DMS79 treated with DMSO at 0.1 percent for 48 hours (cell line): Measurements from ENCODE around the gene MRPS15.

Source experiments
- DNase-seq: peaks from one replicate; lab custom pipeline; 2025; lab: John Stamatoyannopoulos, UW

MRPS15 gene

DNA sequence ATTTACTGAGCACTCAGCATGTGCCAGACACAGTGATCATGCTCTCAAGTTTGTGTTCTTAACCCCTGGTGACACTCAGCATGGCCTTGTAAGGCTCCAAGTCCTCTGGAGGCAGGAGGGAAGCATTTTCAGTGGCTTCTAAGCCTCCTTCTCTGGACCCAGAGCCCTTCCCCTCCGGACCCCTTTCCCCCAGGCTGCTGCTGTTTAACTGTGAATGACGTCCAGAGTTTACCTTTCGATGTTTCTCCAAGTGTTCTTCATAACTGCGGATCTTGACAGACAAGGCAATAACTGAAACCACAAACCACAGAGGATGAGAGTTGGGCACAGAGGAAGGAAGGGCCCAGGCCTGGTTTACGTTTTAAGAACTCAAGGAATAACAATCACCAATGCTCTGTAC lies 6.5 kb downstream of the MRPS15 start:
- DNase-seq = peak; percentile 46

DNA sequence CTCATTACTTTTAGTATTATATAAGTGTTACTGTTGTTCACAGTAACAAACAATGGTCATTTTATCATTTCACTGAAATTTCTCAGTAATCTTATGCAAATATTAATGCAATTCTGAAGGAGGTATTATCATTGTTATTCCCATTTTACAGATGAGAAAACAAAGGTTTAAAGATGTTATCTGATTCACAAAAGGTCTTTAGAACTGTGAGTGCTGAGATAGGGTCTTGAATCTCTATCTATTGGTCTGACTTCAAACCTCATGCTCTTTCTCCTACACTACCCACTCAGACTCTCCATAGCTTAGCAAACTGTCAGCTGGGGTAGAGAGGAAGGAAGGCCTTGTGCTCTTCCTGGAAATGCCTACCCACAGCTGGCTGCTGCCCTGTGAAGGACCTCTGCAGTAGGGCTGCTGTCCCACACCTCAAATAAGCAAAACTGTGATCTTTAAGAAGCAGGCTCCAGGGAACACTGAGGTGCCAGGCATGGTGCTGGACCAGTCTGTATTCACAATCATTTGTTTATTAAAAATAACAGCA lies 7.7 kb downstream of the MRPS15 start:
- no peak for DNase-seq

DNA sequence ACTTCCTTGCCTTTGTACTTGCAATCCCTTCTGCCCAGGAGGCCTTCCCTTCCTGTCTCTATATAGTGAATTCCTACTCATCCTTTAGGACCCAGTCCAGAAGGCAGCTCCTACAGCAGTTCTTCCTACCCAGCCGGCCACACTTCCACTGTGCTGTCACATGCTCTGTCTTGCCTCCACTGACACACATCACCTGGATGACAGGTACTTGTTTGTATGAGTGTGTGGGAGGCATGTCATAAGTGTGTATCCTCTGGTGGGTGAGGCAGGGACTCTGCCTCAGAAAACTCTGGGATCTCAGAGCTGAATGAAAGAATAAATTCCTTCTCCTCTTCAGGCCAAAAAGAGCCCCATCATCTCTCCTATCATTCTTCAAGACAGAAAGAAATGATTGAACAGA lies 8.8 kb downstream of the MRPS15 start:
- DNase-seq = no peak

DNA sequence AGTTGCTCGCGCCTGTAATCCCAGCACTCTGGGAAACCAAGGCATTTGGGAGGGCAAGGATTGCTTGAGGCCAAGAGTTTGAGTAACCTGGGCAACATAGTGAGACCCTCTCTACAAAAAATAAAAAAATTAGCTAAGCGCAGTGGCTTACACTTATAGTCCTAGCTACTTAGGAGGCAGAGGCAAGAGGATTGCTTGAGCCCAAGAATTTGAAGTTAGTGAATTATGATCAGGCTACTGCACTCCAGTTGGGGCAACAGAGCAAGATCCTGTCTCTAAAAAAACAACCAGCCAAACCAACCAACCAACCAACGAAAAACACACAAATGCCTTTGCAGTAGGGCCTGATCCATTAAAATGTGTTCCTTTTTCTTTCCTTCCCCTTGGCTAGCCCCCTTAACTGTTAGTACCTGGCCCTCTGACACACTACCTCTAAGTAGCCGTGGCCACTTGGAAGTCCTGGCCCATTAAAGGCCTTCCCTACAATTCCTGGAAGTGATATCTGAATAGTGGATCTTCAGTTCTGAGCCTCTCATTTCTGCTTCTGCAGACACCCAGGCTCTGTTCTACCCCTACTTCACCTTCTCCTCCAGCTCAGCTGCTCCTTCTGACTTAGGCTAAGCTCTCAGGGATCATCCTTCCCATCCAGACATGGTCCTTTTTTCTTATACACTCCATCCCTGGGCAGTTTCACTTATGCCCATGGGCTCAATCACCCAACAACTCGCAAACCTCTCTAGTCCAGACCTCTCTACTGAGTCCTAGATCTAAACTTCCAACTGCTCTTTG lies 10.4 kb downstream of the MRPS15 start:
- DNase-seq = no peak

DNA sequence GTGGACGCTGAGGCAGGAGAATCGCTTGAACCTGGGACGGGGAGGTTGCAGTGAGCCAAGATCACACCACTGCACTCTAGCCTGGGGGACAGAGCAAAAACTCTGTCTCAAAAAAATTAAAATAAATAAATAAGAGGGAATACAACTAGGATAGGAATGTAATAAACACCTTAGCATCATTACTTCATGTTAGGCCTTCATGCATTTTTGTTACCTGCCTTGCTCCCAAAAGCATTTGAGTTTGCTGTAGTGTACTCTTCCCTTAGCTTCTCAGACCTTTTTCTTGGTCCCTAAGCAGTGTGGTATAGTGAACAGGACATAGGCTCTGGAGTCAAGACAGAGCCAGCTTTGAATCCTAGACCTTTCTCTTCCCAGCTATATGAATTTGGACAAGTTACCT lies 11.1 kb downstream of the MRPS15 start:
- no peak for DNase-seq

DNA sequence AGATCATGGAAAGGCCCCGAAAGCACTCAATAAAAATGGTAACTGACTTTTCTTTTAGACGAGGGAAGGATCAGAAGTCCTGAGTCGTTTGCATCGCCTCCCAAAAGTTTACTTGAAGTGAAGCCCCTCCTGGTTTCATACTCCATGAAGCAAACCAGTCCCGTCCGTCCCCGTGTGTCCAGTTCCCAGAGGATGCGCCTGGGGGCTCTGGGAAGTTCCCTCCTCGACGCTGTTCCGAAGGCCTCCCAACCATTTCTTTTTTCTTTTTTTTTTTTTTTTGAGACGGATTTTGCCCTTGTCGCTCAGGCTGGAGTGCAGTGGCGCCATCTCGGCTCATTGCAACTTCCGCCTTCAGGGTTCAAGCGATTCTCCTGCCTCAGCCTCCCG lies 13.3 kb downstream of the MRPS15 start:
- DNase-seq = no peak

DNA sequence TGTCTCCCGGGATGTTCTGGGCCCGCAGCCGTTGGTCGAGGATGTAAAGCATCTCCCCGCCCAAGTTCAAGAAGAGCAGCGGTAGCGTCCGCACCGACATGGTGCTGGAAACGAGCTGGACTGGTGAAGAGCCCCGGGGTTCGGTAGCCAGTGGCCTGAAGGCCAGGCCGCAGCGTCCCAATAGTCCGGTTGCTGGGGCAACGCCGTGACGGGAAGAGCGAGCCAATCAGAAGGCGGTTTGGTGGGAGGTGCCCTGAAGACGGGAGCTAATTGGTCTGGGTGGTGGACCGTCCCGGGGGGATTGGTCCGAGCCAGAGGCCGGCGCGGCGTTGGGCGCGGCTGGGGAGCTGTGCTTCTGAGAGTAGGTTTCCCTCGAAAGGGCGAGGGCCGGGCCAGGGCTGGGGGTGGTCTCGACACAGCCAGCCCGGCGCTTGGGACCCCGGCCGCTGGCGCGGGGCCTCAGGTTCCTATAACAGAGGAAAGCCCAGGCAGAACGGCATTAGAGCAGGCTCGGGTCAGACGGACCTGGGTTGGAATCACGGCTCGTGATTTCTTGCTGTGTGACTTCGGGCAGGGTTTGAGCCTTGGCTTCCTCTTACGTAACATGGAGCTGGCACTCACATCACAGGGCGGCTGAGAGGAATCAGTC lies 13.8 kb downstream of the MRPS15 start, which contains the start of gene OSCP1:
TSS of gene OSCP1 (minus strand) at position 182 of the 649 bp plus-strand sequence. CDS start at position 100, 82 bp downstream.
- DNase-seq = peak; percentile 95

DNA sequence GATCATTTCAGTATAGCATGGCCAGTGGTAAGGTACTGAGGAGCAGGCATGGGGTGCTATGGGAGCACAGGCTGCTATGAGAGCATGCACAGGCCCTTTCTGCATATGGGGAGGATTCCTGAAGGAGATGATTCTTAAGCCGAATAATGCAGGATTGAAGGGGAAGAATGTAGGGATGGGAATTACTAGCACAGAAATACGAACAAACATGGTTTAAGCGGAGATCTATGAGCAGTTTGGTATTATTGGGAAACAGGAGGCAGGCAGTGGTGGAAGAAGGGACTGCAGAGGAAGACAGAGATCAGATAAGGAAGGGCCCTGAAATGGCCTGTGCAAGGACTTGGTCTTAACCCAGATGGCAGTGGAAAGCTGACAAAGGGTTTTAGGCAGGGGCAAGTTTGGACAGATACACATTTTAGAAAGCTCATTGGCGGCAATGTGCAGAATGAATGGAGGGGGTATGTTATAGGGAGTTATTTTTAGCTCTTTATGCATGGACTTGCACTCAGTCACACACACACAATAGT lies 15.6 kb downstream of the MRPS15 start:
- no peak for DNase-seq

DNA sequence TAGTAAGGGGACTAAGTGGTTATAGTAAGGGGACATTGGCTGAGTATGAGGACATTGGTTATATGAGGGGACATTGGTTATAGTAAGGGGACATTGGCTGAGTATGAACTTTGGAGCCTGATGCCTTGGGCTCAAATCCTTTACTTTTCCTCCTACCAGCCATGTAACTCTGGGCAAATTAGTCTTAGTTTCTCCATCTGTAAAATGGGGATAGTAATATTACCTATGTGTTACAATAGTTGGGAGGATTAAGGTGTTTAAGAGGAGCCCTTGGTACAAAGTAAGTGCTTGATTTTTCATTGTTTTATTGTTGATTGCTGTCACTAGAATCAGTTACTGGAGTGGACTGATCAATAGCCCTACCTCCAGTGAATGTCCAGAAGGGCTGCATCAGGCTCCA lies 16.7 kb downstream of the MRPS15 start:
- no peak for DNase-seq

DNA sequence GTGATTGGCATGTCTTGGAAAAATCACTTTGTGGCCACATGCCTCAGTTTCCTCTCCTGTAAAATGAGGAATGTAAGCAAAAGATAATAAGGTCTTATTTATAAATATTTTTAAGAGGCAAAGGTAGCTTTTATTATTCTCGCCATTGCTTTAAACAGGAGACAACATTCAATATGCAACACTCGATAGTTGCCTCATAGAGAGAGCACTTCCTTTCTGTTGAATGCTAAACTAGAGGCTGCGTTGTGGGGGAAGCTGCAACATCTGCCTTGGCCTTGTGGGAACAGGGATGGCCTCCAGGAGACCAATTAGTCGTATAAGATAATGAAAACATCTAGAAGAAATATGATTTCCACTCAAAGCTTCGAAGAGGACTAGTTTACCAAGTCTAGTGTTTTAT lies 17.4 kb downstream of the MRPS15 start:
- DNase-seq = no peak

DNA sequence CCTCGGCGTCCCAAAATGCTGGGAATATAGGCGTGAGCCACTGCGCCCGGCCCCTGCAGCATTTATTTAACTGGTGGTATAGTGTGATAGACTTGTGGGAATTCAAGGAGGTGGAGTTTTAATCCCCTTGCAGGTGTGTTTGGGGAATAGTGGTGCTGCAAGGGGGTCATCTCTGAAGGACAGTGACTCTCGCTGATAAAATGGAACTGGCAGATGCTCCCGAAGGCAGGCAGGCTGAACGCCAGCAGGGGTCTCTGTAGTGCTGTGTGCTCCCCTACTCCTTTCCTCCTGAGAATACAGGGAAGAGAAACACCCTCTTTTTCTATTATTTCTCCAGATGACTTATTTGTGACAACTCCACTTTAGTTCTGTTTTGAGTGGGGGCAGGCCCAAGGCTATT lies 17.9 kb downstream of the MRPS15 start:
- no peak for DNase-seq

DNA sequence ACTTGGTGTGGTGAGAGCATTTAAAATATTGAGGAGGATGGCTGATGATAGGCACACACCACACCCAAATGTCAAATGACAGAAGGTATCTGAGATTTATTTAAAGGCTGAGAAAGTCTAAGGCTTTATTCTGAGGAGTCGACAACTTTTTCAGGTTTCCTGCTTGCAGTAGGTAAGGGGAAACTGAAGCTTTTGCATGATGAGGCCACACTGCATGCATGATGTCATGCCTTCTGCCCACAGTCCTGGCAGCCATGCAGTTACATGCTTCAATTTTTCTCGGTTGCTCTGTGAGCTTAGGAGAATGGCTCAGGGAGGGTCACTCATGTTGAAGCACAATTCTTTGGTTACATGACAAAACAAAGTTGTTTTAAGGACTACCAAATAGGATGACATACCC lies 20.9 kb downstream of the MRPS15 start:
- no peak for DNase-seq

DNA sequence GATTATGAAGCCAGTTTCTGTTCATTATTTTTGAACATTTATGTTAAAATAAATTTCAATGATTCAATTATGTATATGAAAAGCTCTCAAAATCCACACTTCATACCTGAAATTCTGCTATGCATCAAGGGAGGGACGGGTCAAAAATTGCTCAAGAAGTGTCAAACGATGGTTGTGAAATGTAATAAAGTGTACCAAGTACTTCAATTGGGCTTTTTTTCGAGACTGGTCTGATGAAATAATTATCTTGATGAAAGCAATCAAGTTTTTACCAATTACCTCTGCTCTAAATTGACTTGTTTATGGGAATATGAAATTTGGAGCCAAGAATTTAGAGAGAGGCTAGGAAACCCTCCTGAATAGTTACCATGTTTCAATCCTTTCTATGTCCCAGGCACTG lies 21.8 kb downstream of the MRPS15 start:
- DNase-seq = no peak

DNA sequence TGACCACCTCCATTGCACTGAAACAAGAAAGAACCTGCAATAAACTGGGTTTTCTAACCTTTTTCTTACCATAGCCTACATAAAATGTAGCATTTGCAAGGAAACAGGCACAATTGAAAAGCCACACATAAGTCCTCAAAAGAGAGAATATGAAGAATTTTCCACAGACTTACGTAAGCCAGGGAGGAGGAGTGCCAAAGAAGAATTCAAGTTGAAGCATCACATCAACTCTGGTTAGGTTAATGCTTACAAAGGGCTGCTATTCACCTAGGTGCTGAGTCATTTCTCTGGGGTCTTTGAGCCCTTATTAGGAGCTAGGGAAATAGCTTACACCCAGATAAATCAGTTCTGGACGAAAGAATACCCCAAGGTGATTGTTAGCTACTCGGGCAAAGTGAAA lies 23.5 kb downstream of the MRPS15 start:
- DNase-seq = no peak

DNA sequence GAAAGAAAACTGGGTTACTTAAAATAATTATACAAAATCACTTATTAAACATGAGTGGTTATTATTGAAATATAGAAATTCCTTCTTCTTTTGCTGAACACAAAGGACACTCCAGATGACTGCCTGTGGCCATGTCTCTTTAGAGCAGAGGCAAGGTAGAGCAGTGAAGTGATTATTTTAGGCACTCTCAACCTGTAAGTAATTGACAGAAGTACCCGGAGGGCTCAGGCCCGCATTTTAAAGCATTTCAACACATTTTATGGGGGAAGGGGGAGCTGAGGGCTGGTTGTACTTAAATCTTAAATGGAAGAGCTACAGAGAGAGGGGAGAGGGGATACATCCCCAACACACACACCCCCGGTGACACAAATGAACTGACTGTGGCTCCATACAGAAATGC lies 24.1 kb downstream of the MRPS15 start:
- DNase-seq = no peak

DNA sequence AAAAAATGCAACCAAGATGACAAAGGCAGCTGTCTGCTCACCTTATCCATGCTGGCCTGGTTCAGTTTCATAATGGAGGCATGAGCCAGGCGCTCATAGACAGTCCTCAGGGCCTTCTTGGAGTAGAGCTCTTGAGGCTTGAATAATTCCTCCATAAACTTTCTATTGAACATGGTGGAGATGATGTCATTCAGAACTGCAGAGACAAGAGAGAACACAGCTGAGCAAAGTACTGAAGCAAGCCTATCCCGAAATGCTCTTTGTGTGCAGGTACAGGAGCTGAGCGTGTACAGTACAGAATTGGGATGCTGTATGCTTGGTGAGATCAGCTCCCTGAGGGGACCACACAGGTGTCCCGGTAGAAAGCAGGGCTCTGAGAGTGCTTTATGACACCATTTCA lies 25.5 kb downstream of the MRPS15 start:
- DNase-seq = no peak

DNA sequence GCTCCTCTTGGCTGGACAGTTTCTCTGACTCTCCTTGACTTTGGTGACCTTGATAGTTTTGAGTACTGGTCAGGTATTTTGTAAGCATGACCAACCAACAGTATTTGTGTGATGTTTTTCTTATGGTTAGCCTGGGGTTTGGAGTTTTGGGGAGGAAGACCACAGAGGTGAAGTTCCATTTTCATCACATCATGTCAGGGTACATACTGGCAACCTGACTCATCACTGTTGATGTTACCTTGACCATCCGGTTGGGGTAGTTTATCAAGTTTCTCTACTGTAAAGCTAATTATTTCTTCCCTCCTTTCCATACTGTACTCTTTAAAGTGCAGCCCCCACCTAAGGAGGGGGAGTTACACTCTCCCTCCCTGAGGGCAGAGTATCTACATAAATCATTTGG lies 27.4 kb downstream of the MRPS15 start:
- no peak for DNase-seq

DNA sequence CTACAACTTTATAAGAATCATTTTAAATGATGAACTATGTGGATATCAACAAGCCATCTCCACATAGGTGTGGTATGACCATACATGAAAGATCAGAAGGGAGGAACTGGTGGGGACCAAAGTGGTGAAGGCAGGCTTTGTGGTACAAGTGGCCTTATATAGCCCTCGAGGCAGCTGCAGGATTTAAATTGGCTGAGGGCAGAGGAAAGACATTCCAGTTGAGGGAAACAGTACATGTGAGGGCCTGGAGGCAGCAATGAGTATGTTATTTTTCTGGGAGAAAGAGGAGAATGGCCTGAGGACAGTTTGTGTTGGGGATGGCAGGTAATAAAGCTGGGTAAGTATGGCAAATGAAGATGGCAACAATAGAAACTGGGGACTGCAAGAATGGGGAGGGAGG lies 31.1 kb downstream of the MRPS15 start:
- no peak for DNase-seq

DNA sequence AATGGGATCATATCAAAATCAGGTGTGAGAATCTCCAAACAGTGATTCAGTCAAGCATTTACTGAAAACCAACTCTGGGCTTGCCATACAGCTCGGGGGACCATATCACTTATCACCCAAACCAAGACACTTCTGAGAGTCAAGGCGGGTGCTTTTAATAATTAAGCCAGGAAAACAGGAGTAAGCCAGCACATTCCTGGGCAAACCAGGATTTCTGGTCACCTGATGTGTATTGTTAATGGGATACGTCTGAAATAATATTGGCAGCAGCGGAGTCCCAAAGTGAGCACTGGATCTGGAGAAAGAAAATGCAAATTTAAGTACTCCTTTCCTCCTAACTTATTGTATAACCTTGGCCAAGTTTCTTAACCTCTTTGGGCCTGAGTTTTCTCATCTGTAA lies 31.6 kb downstream of the MRPS15 start:
- no peak for DNase-seq

DNA sequence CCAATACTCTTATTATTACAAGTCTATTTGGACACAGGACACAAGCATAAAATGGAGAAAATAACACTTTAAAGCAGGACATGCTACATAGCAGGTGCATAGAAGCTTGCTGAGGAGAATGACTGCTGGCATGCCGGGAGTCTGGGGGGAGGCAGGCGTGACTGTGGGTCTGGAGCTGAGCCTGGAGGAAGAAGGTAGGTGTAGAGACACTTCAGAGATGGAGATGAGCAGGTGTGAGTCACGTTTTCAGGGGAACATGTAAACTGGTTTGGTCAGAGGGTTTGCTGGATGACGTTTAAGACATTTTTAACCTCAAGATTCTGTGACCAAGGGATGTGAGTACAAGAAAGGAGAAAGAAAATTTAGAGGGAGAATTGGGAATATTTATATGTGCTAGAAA lies 38.4 kb downstream of the MRPS15 start:
- DNase-seq = no peak

DNA sequence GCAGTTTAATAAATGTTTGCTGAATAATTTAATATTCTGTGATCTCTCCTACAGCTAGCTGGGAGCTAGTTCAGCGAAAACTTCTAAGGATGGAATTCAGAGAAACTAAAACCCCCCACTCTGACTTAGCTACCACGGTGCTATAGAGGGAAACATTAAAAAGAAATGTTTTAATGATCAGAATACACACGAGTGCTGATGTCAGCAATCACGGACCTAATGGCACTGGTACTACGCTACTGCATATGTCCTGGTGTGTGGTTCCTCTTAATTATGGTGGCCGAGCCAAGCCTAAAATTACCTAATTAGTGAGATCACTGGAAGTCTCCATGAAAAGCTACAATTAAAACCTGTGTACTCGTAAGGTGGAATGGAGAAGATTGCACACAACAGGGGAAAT lies 42.5 kb downstream of the MRPS15 start:
- no peak for DNase-seq

DNA sequence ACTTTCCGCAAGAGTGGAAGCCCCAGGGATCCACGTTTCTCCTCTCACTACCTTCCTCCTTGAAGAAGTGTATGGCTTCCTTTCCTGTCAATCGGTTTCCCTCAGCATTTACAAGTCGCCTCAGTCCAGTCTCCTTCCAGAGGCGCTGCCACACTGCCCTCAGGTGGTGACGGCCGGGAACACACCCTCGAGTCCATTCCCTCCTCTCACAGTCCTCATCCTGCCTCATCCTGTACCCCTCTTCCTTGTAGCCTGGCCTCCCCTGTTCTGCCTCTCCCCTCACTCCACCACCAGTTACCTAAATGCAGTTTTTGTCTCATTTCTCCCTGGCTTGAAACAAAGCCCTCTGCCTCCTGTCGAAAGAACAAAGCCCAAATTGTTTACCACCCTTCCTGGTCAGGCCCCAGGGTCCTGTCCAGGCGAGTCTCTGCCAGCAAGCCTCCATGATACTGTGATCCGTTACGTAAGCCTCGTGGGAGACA lies 43.3 kb downstream of the MRPS15 start:
- DNase-seq = peak; percentile 77

DNA sequence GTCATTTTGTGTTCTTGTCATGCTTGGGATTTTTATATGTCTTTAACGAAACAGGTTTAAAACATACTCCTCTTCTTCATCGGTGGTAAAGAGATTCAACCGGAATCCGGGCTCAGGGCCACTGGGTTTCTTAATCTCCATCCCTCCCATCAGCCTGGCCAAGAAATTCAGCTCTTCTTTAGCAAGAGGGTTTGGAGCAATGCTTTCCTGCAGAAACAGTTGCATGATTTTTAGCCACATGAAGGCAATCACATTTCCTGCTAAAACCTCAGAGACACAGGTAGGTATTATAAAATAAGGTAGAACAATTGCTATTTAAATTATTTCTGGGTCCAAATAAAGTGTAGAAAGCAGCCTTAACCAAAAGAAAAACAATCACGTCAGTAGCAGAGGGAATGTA lies 43.8 kb downstream of the MRPS15 start:
- no peak for DNase-seq
